Trophoblast cell (in vitro differentiated cells and primary cell): ENCODE results near the gene OR4C45.

Source experiments
- DNase-seq, 2 donors: peaks; one replicate each; pipeline ENCODE4 v3.0.0-alpha.2; 2016
- H2AFZ ChIP-seq: 2 replicates; pipeline ENCODE4 v1.6.1; 2013; ENCODE audit warnings: low read length, moderate library complexity, mild to moderate bottlenecking; ENCODE audit not compliant: insufficient read depth, poor library complexity
- H2AK5ac ChIP-seq: 2 replicates; pipeline ENCODE4 v1.6.1; 2013; ENCODE audit warnings: mild to moderate bottlenecking, low read length
- H2BK120ac ChIP-seq: 2 replicates; pipeline ENCODE4 v1.6.1; 2013; ENCODE audit warnings: low read length, mild to moderate bottlenecking, moderate library complexity; ENCODE audit not compliant: insufficient read depth, poor library complexity
- H2BK12ac ChIP-seq: 2 replicates; pipeline ENCODE4 v1.6.1; 2013; ENCODE audit warnings: mild to moderate bottlenecking, low read length, moderate library complexity
- H2BK5ac ChIP-seq: 2 replicates; pipeline ENCODE4 v1.6.1; 2013; ENCODE audit warnings: low read length, low read depth, moderate library complexity, mild to moderate bottlenecking; ENCODE audit not compliant: poor library complexity
- H3K14ac ChIP-seq: 2 replicates; pipeline ENCODE4 v1.6.1; 2013; ENCODE audit warnings: mild to moderate bottlenecking, low read length
- H3K18ac ChIP-seq: 2 replicates; pipeline ENCODE4 v1.6.1; 2013; ENCODE audit warnings: mild to moderate bottlenecking, low read length
- H3K23ac ChIP-seq: 2 replicates; pipeline ENCODE4 v1.6.1; 2013; ENCODE audit warnings: low read length
- H3K27ac ChIP-seq: 2 replicates; pipeline ENCODE4 v1.5.1; 2013; ENCODE audit warnings: low read depth, mild to moderate bottlenecking, inconsistent platforms, low read length, moderate library complexity
- H3K27me3 ChIP-seq: 2 replicates; pipeline ENCODE4 v1.6.1; 2013; ENCODE audit warnings: inconsistent platforms, mild to moderate bottlenecking, low read length, moderate library complexity; ENCODE audit not compliant: insufficient read depth
- H3K36me3 ChIP-seq, 2 experiments: 1 replicate in 1 of 2; 2 replicates in 1 of 2; pipeline ENCODE4 v1.6.1; 2013; ENCODE audit warnings: low read length in 2 of 2, mild to moderate bottlenecking in 2 of 2, moderate library complexity in 1 of 2; ENCODE audit not compliant: insufficient read depth in 2 of 2, control insufficient read depth in 1 of 2
- H3K4ac ChIP-seq: 2 replicates; pipeline ENCODE4 v1.6.1; 2013; ENCODE audit warnings: low read depth, mild to moderate bottlenecking, low read length, moderate library complexity
- H3K4me1 ChIP-seq, 2 experiments: 1 replicate in 1 of 2; 2 replicates in 1 of 2; pipeline ENCODE4 v1.6.1; 2013; ENCODE audit warnings: low read length in 2 of 2, mild to moderate bottlenecking in 2 of 2, moderate library complexity in 1 of 2; ENCODE audit not compliant: insufficient read depth in 2 of 2, control insufficient read depth in 1 of 2
- H3K4me2 ChIP-seq: 2 replicates; pipeline ENCODE4 v1.6.1; 2013; ENCODE audit warnings: inconsistent platforms, mild to moderate bottlenecking, low read length, moderate library complexity
- H3K4me3 ChIP-seq: 2 replicates; pipeline ENCODE4 v1.5.1; 2013; ENCODE audit warnings: mild to moderate bottlenecking, low read depth, low read length, inconsistent platforms
- H3K79me1 ChIP-seq: one replicate; pipeline ENCODE4 v1.6.1; 2013; ENCODE audit warnings: low read length
- H3K79me2 ChIP-seq: 2 replicates; pipeline ENCODE4 v1.6.1; 2013; ENCODE audit warnings: low read length, mild to moderate bottlenecking; ENCODE audit not compliant: control insufficient read depth, insufficient read depth, poor library complexity
- H3K9ac ChIP-seq: 2 replicates; pipeline ENCODE4 v1.6.1; 2013; ENCODE audit warnings: mild to moderate bottlenecking, low read length
- H3K9me3 ChIP-seq: 2 replicates; pipeline ENCODE4 v1.6.1; 2013; ENCODE audit warnings: low read depth, mild to moderate bottlenecking, control low read depth, inconsistent platforms, low read length; ENCODE audit not compliant: insufficient read depth
- H4K12ac ChIP-seq: 2 replicates; pipeline ENCODE4 v1.6.1; 2013; ENCODE audit warnings: low read depth, mild to moderate bottlenecking, low read length, moderate library complexity
- H4K8ac ChIP-seq: 2 replicates; pipeline ENCODE4 v1.6.1; 2013; ENCODE audit warnings: low read depth, mild to moderate bottlenecking, low read length, moderate library complexity
- H4K91ac ChIP-seq: one replicate; pipeline ENCODE4 v1.6.1; 2013; ENCODE audit warnings: low read depth, mild to moderate bottlenecking, low read length, moderate library complexity
- WGBS: extraction: QIAGEN DNeasy Blood & Tissue Kit; methylation state at CpG from one replicate; pipeline ENCODE4 v1.1.7; 2013; ENCODE audit warnings: missing lambda C conversion rate; ENCODE audit not compliant: insufficient read length, insufficient coverage; ENCODE audit errors: extremely low coverage; 5-methylcytosine and 5-hydroxymethylcytosine counted together

The OR4C45 gene

GRCh38 chr11:50072226-50073112 lies 39.8 kb downstream of the OR4C45 start:
- Histone ChIP-seq H3K4me1 (no peaks in the 10 kb centered on the region), H4K12ac (no peak overlapping the region), H3K4ac (no peak overlapping the region), H3K4me2 (no peak overlapping the region), H2BK5ac (no peak overlapping the region), H2AK5ac (no peak overlapping the region), H3K9ac (no peak overlapping the region), H3K36me3 (no peaks in the 10 kb centered on the region), H3K4me3 (no peak overlapping the region), H4K8ac (no peak overlapping the region), H3K27ac (no peak overlapping the region), H3K23ac (no peak overlapping the region), H2BK12ac (no peak overlapping the region), H3K9me3 (peaks cover 75% of the 10 kb centered on the region), H3K79me2 (no peaks in the 10 kb centered on the region), H3K79me1 (no peaks in the 10 kb centered on the region), H3K27me3 (no peaks in the 10 kb centered on the region), H3K18ac (no peak overlapping the region), H3K14ac (no peak overlapping the region), H2BK120ac (no peak overlapping the region), H4K91ac (no peak overlapping the region), H2AFZ (no peak overlapping the region)
- WGBS, result no CpG with 5 or more reads among the region's 12 CpGs
- no peak for DNase-seq

GRCh38 chr11:50073113-50074105 lies 40.7 kb downstream of the OR4C45 start:
- H3K79me1 ChIP-seq, result no peaks in the 10 kb centered on the region
- DNase-seq, result no peak
- no peaks in the 10 kb centered on the region for H3K27me3 ChIP-seq
- no peak overlapping the region for H2BK5ac ChIP-seq
- H3K4me1 ChIP-seq, result no peaks in the 10 kb centered on the region
- no peak overlapping the region for H3K27ac ChIP-seq
- H3K79me2 ChIP-seq, result no peaks in the 10 kb centered on the region
- H3K4me3 ChIP-seq, result no peak overlapping the region
- no peak overlapping the region for H3K23ac ChIP-seq
- H2BK12ac ChIP-seq, result no peak overlapping the region
- no CpG with 5 or more reads among the region's 10 CpGs for WGBS
- H4K8ac ChIP-seq, result no peak overlapping the region
- H4K12ac ChIP-seq, result no peak overlapping the region
- H3K4ac ChIP-seq, result no peak overlapping the region
- no peak overlapping the region for H2AK5ac ChIP-seq
- H2BK120ac ChIP-seq, result no peak overlapping the region
- H3K4me2 ChIP-seq, result no peak overlapping the region
- H2AFZ ChIP-seq, result no peak overlapping the region
- H4K91ac ChIP-seq, result no peak overlapping the region
- no peak overlapping the region for H3K14ac ChIP-seq
- peaks cover 83% of the 10 kb centered on the region for H3K9me3 ChIP-seq
- H3K9ac ChIP-seq, result no peak overlapping the region
- no peak overlapping the region for H3K18ac ChIP-seq
- no peaks in the 10 kb centered on the region for H3K36me3 ChIP-seq

GRCh38 chr11:50074161-50074560 lies 41.5 kb downstream of the OR4C45 start:
- no CpG with 5 or more reads among the region's 6 CpGs for WGBS
- Histone ChIP-seq H4K12ac (no peak overlapping the region), H3K4ac (no peak overlapping the region)

GRCh38 chr11:50075856-50076255 lies 43.2 kb downstream of the OR4C45 start:
- no peaks in the 10 kb centered on the region for H3K27me3 ChIP-seq
- no peak overlapping the region for H3K14ac ChIP-seq
- H3K36me3 ChIP-seq, result no peaks in the 10 kb centered on the region
- H3K23ac ChIP-seq, result no peak overlapping the region
- no peaks in the 10 kb centered on the region for H3K4me1 ChIP-seq
- H3K79me2 ChIP-seq, result no peaks in the 10 kb centered on the region
- no peak overlapping the region for H2BK12ac ChIP-seq
- no peak overlapping the region for H4K91ac ChIP-seq
- peaks cover 79% of the 10 kb centered on the region for H3K9me3 ChIP-seq
- H3K27ac ChIP-seq, result no peak overlapping the region
- no peak overlapping the region for H2AK5ac ChIP-seq
- no peak overlapping the region for H2BK5ac ChIP-seq
- no peak overlapping the region for H3K4me2 ChIP-seq
- no peak overlapping the region for H3K4ac ChIP-seq
- no peak overlapping the region for H3K4me3 ChIP-seq
- H3K9ac ChIP-seq, result no peak overlapping the region
- no peak for DNase-seq
- no peak overlapping the region for H4K8ac ChIP-seq
- H3K18ac ChIP-seq, result no peak overlapping the region
- no peak overlapping the region for H4K12ac ChIP-seq
- no CpG with 5 or more reads among the region's 4 CpGs for WGBS
- no peaks in the 10 kb centered on the region for H3K79me1 ChIP-seq
- H2BK120ac ChIP-seq, result no peak overlapping the region
- no peak overlapping the region for H2AFZ ChIP-seq

More at GRCh38 chr11:50074161-50074560, 41.5 kb downstream of the OR4C45 start:
- H3K14ac ChIP-seq, result no peak overlapping the region
- no peaks in the 10 kb centered on the region for H3K36me3 ChIP-seq
- no peak for DNase-seq
- H4K91ac ChIP-seq, result no peak overlapping the region
- H2AK5ac ChIP-seq, result no peak overlapping the region
- H3K9ac ChIP-seq, result no peak overlapping the region
- no peak overlapping the region for H2AFZ ChIP-seq
- H3K27ac ChIP-seq, result no peak overlapping the region
- no peak overlapping the region for H2BK5ac ChIP-seq
- H2BK120ac ChIP-seq, result no peak overlapping the region
- H3K79me2 ChIP-seq, result no peaks in the 10 kb centered on the region
- no peak overlapping the region for H3K18ac ChIP-seq
- no peak overlapping the region for H3K23ac ChIP-seq
- H4K8ac ChIP-seq, result no peak overlapping the region
- H3K27me3 ChIP-seq, result no peaks in the 10 kb centered on the region
- H2BK12ac ChIP-seq, result no peak overlapping the region
- peaks cover 89% of the 10 kb centered on the region for H3K9me3 ChIP-seq
- no peaks in the 10 kb centered on the region for H3K79me1 ChIP-seq
- H3K4me2 ChIP-seq, result no peak overlapping the region
- no peaks in the 10 kb centered on the region for H3K4me1 ChIP-seq
- H3K4me3 ChIP-seq, result no peak overlapping the region
